ENCODE data around the gene NEDD9. TPM values are rescaled to one million over a fixed set of nuclear protein-coding genes. Genes with fewer than 3 reads are reported as not detected.

The NEDD9 gene
- total RNA-seq, 5 donors from 2014 or later (not counting 1 experiment from before 2014, with no cell fraction given), result 30.8 to 55.3 (median 33.7) TPM

DNA sequence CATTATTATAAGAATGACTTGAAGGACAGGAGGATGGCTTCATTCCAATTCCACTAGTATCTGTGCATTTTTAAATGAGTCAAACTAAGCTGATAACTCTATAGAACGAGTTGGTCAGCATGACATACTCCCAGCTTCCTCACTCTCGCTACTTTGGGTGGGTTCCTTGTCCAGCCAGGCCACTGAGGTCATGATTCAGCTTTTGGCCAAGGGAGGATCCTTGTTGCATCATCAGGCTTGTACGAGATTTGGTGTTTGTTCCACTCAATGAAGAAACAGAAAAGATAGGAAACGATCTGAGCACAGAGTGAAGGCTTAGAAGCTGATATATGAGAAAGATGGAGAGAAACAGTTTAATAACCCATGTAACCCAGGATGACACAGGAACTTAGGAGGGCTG lies 19.8 kb downstream of the NEDD9 start:
- H3K9me3 Mint-ChIP-seq, result no peaks in the 10 kb centered on the region
- peaks cover 33 to 48% (median 38%) of the 10 kb centered on the region in 3 donors for H3K4me1 Mint-ChIP-seq
- peaks cover 3 to 37% of the 10 kb centered on the region in 2 donors for H3K36me3 ChIP-seq (ENCODE audit: control insufficient read depth in 2 of 2, extremely low read depth in 1 of 2, insufficient read depth in 1 of 2, low read length in 1 of 2)
- no peak overlapping the region for H3K4me3 Mint-ChIP-seq
- CTCF ChIA-PET, result interaction anchor here in 1 of 2 donors (1.1 kb wide), 1 partner anchor 20 kb away, joined by 3 read pairs; the partner anchor contains the start of gene NEDD9
- H3K9me3 ChIP-seq, result no peaks in the 10 kb centered on the region
- no peaks in the 10 kb centered on the region for H3K27me3 ChIP-seq (replicated peaks in 1 of 2; ENCODE audit: control insufficient read depth in 2 of 2, extremely low read depth in 1 of 2, insufficient read depth in 2 of 2, low read length in 1 of 2)
- 93% methylated on average over 3 of the region's 4 CpGs for WGBS (ENCODE audit: insufficient coverage)
- H3K27ac Mint-ChIP-seq, result no peak overlapping the region
- no peak overlapping the region for H3K4me3 ChIP-seq (ENCODE audit: control insufficient read depth in 1 of 2, extremely low read depth in 1 of 2, low read length in 1 of 2)
- H3K27me3 Mint-ChIP-seq, result no peaks in the 10 kb centered on the region
- no peak overlapping the region for H3K27ac ChIP-seq (ENCODE audit: low read length)
- peak in 1 of 35 experiments; percentile 8 for DNase-seq
- POLR2A ChIA-PET, result interaction anchor here (0.7 to 1.6 kb wide), 3 partner anchors 13 to 31 kb away, joined by 3 to 5 read pairs (median 4); no protein-coding TSS in a partner anchor
- H3K4me1 ChIP-seq (ENCODE audit: control insufficient read depth in 1 of 2, extremely low read depth in 1 of 2, insufficient read depth in 2 of 2, low read length in 2 of 2), result peaks cover 16 to 24% of the 10 kb centered on the region in 2 experiments
- peaks cover 59% of the 10 kb centered on the region for H3K36me3 Mint-ChIP-seq
- ATAC-seq (replicated peaks in 1 of 4), result no peak

DNA sequence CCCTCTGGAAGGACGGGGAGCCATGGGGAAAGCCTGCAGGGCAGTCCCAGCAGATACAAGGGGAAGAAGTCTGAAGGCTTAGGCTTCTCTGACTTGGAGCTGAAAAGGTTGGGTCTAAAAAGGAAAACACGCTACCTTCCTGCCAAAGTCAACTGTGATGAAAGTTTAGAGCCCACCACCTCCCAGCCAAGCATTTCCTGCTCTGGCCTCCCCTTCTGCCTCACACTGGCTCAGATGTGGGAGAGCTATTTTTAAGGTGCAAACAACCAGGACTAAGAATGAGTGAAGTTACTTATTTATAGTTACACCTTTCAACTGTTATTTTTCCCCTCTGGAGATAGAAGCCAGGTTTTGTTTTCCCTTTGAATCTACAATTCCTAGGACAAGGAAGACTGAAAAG lies 21.2 kb downstream of the NEDD9 start:
- DNase-seq (no peak), ATAC-seq (replicated peaks in 1 of 4) (peak in 1 of 4 experiments; percentile 40)
- no peak overlapping the region for H3K27ac ChIP-seq (ENCODE audit: low read length)
- no peaks in the 10 kb centered on the region for H3K27me3 Mint-ChIP-seq
- H3K4me1 Mint-ChIP-seq, result peaks cover 34 to 46% (median 37%) of the 10 kb centered on the region in 3 donors
- no peaks in the 10 kb centered on the region for H3K27me3 ChIP-seq (replicated peaks in 1 of 2; ENCODE audit: control insufficient read depth in 2 of 2, extremely low read depth in 1 of 2, insufficient read depth in 2 of 2, low read length in 1 of 2)
- H3K4me1 ChIP-seq (ENCODE audit: control insufficient read depth in 1 of 2, extremely low read depth in 1 of 2, insufficient read depth in 2 of 2, low read length in 2 of 2), result peaks cover 16 to 24% of the 10 kb centered on the region in 2 experiments
- CTCF ChIA-PET, result no interaction called here
- H3K9me3 Mint-ChIP-seq, result no peaks in the 10 kb centered on the region
- H3K4me3 Mint-ChIP-seq, result no peak overlapping the region
- H3K36me3 Mint-ChIP-seq, result peaks cover 64% of the 10 kb centered on the region
- no CpG with 5 or more reads among the region's 2 CpGs for WGBS (ENCODE audit: insufficient coverage)
- H3K4me3 ChIP-seq (ENCODE audit: control insufficient read depth in 1 of 2, extremely low read depth in 1 of 2, low read length in 1 of 2), result no peak overlapping the region
- no peak overlapping the region for H3K27ac Mint-ChIP-seq
- POLR2A ChIA-PET, result no interaction called here
- no peaks in the 10 kb centered on the region for H3K9me3 ChIP-seq
- H3K36me3 ChIP-seq (ENCODE audit: control insufficient read depth in 2 of 2, extremely low read depth in 1 of 2, insufficient read depth in 1 of 2, low read length in 1 of 2), result peaks cover 0 to 41% of the 10 kb centered on the region in 2 donors

DNA sequence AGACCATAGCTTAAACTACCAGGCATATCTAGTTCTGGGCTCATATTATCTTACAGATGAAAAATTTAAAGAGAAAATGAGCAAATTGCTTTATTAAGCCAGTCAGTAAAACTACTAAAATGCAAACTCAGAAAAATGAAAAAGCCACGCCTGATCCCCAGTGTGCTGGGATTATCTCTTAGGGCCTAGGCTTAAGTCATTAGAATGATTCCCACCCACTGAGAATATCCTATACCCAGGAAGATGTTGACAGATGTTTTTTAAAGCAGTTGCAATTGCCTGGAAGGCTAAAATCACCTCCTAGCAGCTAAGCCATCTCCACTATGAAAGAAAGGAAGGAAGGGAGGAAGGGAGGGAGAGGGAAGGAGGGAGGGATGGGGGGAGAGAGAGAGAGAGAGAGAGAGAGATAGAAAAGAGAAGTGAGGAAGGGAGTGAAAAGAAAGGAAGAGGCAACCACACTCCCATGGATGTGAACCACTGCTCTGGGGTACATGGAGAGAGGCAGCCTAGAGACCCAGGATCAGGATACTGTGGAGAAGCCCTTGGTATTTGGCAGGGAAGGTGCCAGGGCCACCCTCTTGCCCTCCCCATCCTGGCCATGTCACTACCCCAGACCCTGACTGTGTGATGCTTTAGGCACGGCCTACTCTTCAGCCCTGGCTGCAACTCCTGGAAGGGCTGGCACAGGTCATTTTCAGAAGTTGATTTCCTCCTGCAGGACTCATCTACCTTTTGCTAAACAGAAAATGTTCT lies 21.9 kb downstream of the NEDD9 start:
- Mint-ChIP-seq H3K4me1 (peaks cover 33 to 46% (median 37%) of the 10 kb centered on the region in 3 donors), H3K27me3 (no peaks in the 10 kb centered on the region), H3K9me3 (no peaks in the 10 kb centered on the region), H3K4me3 (no peak overlapping the region), H3K36me3 (peaks cover 63% of the 10 kb centered on the region), H3K27ac (no peak overlapping the region)
- DNase-seq (no peak), ATAC-seq (replicated peaks in 1 of 4) (no peak)
- CTCF ChIA-PET, result interaction anchor here in 1 of 2 donors (0.8 kb wide), 1 partner anchor 1607 kb away, joined by 4 read pairs; no protein-coding TSS in a partner anchor
- Histone ChIP-seq H3K36me3 (ENCODE audit: control insufficient read depth in 2 of 2, extremely low read depth in 1 of 2, insufficient read depth in 1 of 2, low read length in 1 of 2) (peaks cover 2 to 39% of the 10 kb centered on the region in 2 donors), H3K4me1 (ENCODE audit: control insufficient read depth in 1 of 2, extremely low read depth in 1 of 2, insufficient read depth in 2 of 2, low read length in 2 of 2) (peaks cover 16 to 24% of the 10 kb centered on the region in 2 experiments), H3K9me3 (no peaks in the 10 kb centered on the region), H3K27me3 (replicated peaks in 1 of 2; ENCODE audit: control insufficient read depth in 2 of 2, extremely low read depth in 1 of 2, insufficient read depth in 2 of 2, low read length in 1 of 2) (no peaks in the 10 kb centered on the region), H3K4me3 (ENCODE audit: control insufficient read depth in 1 of 2, extremely low read depth in 1 of 2, low read length in 1 of 2) (no peak overlapping the region), H3K27ac (ENCODE audit: low read length) (no peak overlapping the region)
- WGBS (ENCODE audit: insufficient coverage), result no CpG with 5 or more reads among the region's 2 CpGs
- POLR2A ChIA-PET, result interaction anchor here in 1 of 2 donors (0.6 to 0.8 kb wide), 3 partner anchors 21 to 1921 kb away, joined by 4 to 7 read pairs (median 4); no protein-coding TSS in a partner anchor

DNA sequence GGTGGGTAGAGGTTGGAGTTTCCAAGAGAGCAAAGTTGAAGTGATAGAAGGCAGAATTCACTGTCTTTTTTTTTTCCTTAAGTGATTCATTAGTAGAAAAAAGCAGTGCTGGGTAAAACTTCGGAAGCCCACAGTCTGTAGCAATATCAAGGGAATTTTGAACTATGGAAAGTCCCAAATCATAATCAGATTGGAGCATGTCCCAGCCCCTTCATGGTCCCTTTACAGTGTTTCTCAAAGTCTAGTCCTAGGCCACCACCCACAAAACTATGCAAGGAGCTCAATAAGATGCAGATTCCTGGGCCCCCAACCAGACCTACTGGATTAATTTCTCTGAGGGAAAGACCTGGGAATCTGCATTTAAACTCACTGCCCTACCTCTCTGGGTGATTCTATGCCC lies 22.6 kb downstream of the NEDD9 start:
- ChIA-PET POLR2A (interaction anchor here in 1 of 2 donors (0.6 to 0.8 kb wide), 3 partner anchors 22 to 1922 kb away, joined by 4 to 7 read pairs (median 4); no protein-coding TSS in a partner anchor), CTCF (interaction anchor here (0.6 to 0.8 kb wide), 2 partner anchors 892 to 1608 kb away, joined by 3 to 4 read pairs; no protein-coding TSS in a partner anchor)
- Histone ChIP-seq H3K9me3 (no peaks in the 10 kb centered on the region), H3K4me3 (ENCODE audit: control insufficient read depth in 1 of 2, extremely low read depth in 1 of 2, low read length in 1 of 2) (no peak overlapping the region), H3K36me3 (ENCODE audit: control insufficient read depth in 2 of 2, extremely low read depth in 1 of 2, insufficient read depth in 1 of 2, low read length in 1 of 2) (peaks cover 2 to 36% of the 10 kb centered on the region in 2 donors), H3K27ac (ENCODE audit: low read length) (no peak overlapping the region), H3K27me3 (replicated peaks in 1 of 2; ENCODE audit: control insufficient read depth in 2 of 2, extremely low read depth in 1 of 2, insufficient read depth in 2 of 2, low read length in 1 of 2) (no peaks in the 10 kb centered on the region), H3K4me1 (ENCODE audit: control insufficient read depth in 1 of 2, extremely low read depth in 1 of 2, insufficient read depth in 2 of 2, low read length in 2 of 2) (peaks cover 16 to 24% of the 10 kb centered on the region in 2 experiments)
- WGBS (ENCODE audit: insufficient coverage), result no CpG with 5 or more reads among the region's 1 CpG
- Mint-ChIP-seq H3K4me3 (no peak overlapping the region), H3K27me3 (no peaks in the 10 kb centered on the region), H3K4me1 (peaks cover 31 to 46% (median 42%) of the 10 kb centered on the region in 3 donors), H3K27ac (peak overlapping the region in 1 of 2 donors; percentile 8), H3K36me3 (peaks cover 60% of the 10 kb centered on the region), H3K9me3 (no peaks in the 10 kb centered on the region)
- no peak for ATAC-seq (replicated peaks in 1 of 4)
- no peak for DNase-seq

DNA sequence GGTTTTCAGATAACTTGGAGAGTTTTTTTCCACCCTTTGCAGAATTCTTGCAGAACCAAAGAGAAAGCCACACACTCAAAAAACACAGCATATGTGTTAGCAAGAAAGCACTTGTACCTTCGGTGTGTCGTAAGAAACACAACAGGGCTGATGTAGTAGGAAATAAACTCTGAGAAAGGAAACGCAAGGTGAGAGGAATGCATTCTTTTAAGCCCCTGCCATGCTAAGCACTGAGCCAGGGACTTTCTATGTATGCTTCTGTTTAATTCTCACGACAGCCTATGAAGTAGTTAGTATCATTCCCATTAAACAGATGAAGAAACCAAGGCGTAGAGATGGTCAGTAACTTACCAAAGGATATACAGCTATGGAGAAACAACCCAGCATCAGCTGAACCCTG lies 23.1 kb downstream of the NEDD9 start:
- Histone ChIP-seq H3K27me3 (replicated peaks in 1 of 2; ENCODE audit: control insufficient read depth in 2 of 2, extremely low read depth in 1 of 2, insufficient read depth in 2 of 2, low read length in 1 of 2) (no peaks in the 10 kb centered on the region), H3K27ac (ENCODE audit: low read length) (no peak overlapping the region), H3K9me3 (no peaks in the 10 kb centered on the region), H3K4me3 (ENCODE audit: control insufficient read depth in 1 of 2, extremely low read depth in 1 of 2, low read length in 1 of 2) (no peak overlapping the region), H3K4me1 (ENCODE audit: control insufficient read depth in 1 of 2, extremely low read depth in 1 of 2, insufficient read depth in 2 of 2, low read length in 2 of 2) (peaks cover 16 to 24% of the 10 kb centered on the region in 2 experiments), H3K36me3 (ENCODE audit: control insufficient read depth in 2 of 2, extremely low read depth in 1 of 2, insufficient read depth in 1 of 2, low read length in 1 of 2) (peaks cover 2 to 32% of the 10 kb centered on the region in 2 donors)
- no peak overlapping the region for H3K4me3 Mint-ChIP-seq
- H3K36me3 Mint-ChIP-seq, result peaks cover 59% of the 10 kb centered on the region
- H3K27ac Mint-ChIP-seq, result peak overlapping the region in 1 of 2 donors; percentile 8
- no CpG with 5 or more reads among the region's 5 CpGs for WGBS (ENCODE audit: insufficient coverage)
- H3K9me3 Mint-ChIP-seq, result no peaks in the 10 kb centered on the region
- DNase-seq (no peak), ATAC-seq (replicated peaks in 1 of 4) (no peak)
- H3K27me3 Mint-ChIP-seq, result no peaks in the 10 kb centered on the region
- CTCF ChIA-PET, result interaction anchor here in 1 of 2 donors (0.6 kb wide), 1 partner anchor 892 kb away, joined by 3 read pairs; no protein-coding TSS in a partner anchor
- POLR2A ChIA-PET, result no interaction called here
- peaks cover 31 to 46% (median 42%) of the 10 kb centered on the region in 3 donors for H3K4me1 Mint-ChIP-seq

DNA sequence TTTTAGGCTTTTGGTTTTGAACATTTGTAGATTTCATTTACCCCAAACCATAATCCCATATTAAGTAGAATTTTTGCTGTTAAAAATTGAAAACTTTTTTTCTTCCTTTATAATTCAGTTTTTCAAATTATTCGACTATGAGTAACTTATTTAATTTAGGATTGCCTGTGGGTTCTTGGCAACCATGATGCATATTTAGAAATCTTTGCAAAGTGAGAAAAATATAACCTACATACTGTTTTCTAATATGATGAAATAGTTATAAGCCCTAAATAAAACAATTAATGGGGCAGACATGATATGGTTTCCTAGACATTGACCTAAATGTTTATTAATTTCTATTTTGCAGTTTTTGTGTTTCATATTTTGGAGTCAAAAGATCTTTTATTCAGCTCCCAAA lies 23.6 kb downstream of the NEDD9 start:
- ChIA-PET CTCF (no interaction called here), POLR2A (no interaction called here)
- Mint-ChIP-seq H3K36me3 (peaks cover 60% of the 10 kb centered on the region), H3K9me3 (no peaks in the 10 kb centered on the region), H3K27me3 (no peaks in the 10 kb centered on the region), H3K4me1 (peaks cover 33 to 49% (median 43%) of the 10 kb centered on the region in 3 donors), H3K27ac (peak overlapping the region in 1 of 2 donors; percentile 11), H3K4me3 (no peak overlapping the region)
- H3K9me3 ChIP-seq, result no peaks in the 10 kb centered on the region
- H3K4me1 ChIP-seq (ENCODE audit: control insufficient read depth in 1 of 2, extremely low read depth in 1 of 2, insufficient read depth in 2 of 2, low read length in 2 of 2), result peaks cover 16 to 24% of the 10 kb centered on the region in 2 experiments
- H3K27me3 ChIP-seq (replicated peaks in 1 of 2; ENCODE audit: control insufficient read depth in 2 of 2, extremely low read depth in 1 of 2, insufficient read depth in 2 of 2, low read length in 1 of 2), result no peaks in the 10 kb centered on the region
- no CpG with 5 or more reads among the region's 1 CpG for WGBS (ENCODE audit: insufficient coverage)
- DNase-seq (no peak), ATAC-seq (replicated peaks in 1 of 4) (no peak)
- H3K4me3 ChIP-seq (ENCODE audit: control insufficient read depth in 1 of 2, extremely low read depth in 1 of 2, low read length in 1 of 2), result no peak overlapping the region
- no peak overlapping the region for H3K27ac ChIP-seq (ENCODE audit: low read length)
- peaks cover 2 to 32% of the 10 kb centered on the region in 2 donors for H3K36me3 ChIP-seq (ENCODE audit: control insufficient read depth in 2 of 2, extremely low read depth in 1 of 2, insufficient read depth in 1 of 2, low read length in 1 of 2)
